A549 (cell line): ENCODE measurements around the gene CTBP2.

Experiments
- CEBPB ChIP-seq, 2 experiments: fragments of >200 bp in 1 of 2; sonication (Bioruptor Twin) in 1 of 2; formaldehyde crosslinking in 1 of 2; IDR thresholded peaks; 2 replicates each; pipeline ENCODE4 v1.6.1; 2012 to 2016
- CTCF ChIP-seq: fragments of >200 bp; sonication (Bioruptor Twin); formaldehyde crosslinking; IDR thresholded peaks from 3 replicates; pipeline ENCODE4 v1.5.1; 2016
- EP300 ChIP-seq, 2 experiments: fragments of >200 bp; sonication (Bioruptor Twin); formaldehyde crosslinking; IDR thresholded peaks; 2 replicates in 1 of 2; 3 replicates in 1 of 2; pipeline ENCODE4 v1.6.1; 2016 to 2017
- FOSL2 ChIP-seq, 2 experiments: fragments of 450-650 bp in 1 of 2; fragments of >200 bp in 1 of 2; sonication (Bioruptor Twin) in 1 of 2; formaldehyde crosslinking; IDR thresholded peaks; 2 replicates each; pipeline versions ENCODE4 v1.5.0 to v1.6.1; 2016 to 2020; ENCODE audit warnings: mild to moderate bottlenecking in 1 of 2, moderate library complexity in 1 of 2
- HDAC2 ChIP-seq: fragments of 200-600 bp; sonication (generic); IDR thresholded peaks from 2 replicates; pipeline ENCODE4 v1.6.1; 2016
- HOXA7 ChIP-seq: fragments of 250-450 bp; sonication (Bioruptor Pico); IDR thresholded peaks from 2 replicates; pipeline ENCODE4 v1.5.0; 2020; ENCODE audit warnings: mild to moderate bottlenecking, moderate library complexity
- MYC ChIP-seq: IDR thresholded peaks from 2 replicates; pipeline ENCODE4 v1.6.1; 2012; ENCODE audit warnings: mild to moderate bottlenecking, inconsistent platforms, low read length, improper control_type of control experiment, borderline replicate concordance
- NR3C1 ChIP-seq: fragments of >200 bp; sonication (Bioruptor Twin); formaldehyde crosslinking; IDR thresholded peaks from 3 replicates; pipeline ENCODE4 v1.6.1; 2017
- PHF8 ChIP-seq: fragments of 200-600 bp; sonication (generic); IDR thresholded peaks from 2 replicates; pipeline ENCODE4 v1.6.1; 2016; ENCODE audit warnings: low read depth, mild to moderate bottlenecking, antibody characterized with exemption, moderate library complexity, borderline replicate concordance
- POLR2A ChIP-seq: IDR thresholded peaks from 2 replicates; pipeline ENCODE4 v1.6.1; 2012; ENCODE audit warnings: mild to moderate bottlenecking, low read length
- RCOR1 ChIP-seq: fragments of 150-350 bp; IDR thresholded peaks from 2 replicates; pipeline ENCODE4 v1.6.1; 2014; ENCODE audit warnings: antibody characterized with exemption, low read length, low read depth
- REST ChIP-seq: fragments of 200-600 bp; sonication (generic); IDR thresholded peaks from 2 replicates; pipeline ENCODE4 v1.6.1; 2016; ENCODE audit warnings: antibody characterized with exemption, mild to moderate bottlenecking, moderate library complexity
- RFX5 ChIP-seq: fragments of 450-650 bp; IDR thresholded peaks from 2 replicates; pipeline ENCODE4 v1.7.1; 2014; ENCODE audit warnings: antibody characterized with exemption, mild to moderate bottlenecking, moderate library complexity

- TF ChIP-seq EP300 (IDR thresholded peaks at IDR 0.05) = no peak
- TF ChIP-seq RFX5 = no peak
- no peak for TF ChIP-seq CTCF
- no peak for TF ChIP-seq HDAC2
- no peak for TF ChIP-seq REST
- no peak for TF ChIP-seq NR3C1
- no peak for TF ChIP-seq RCOR1
- TF ChIP-seq POLR2A = no peak
- no peak for TF ChIP-seq MYC
- no peak for TF ChIP-seq PHF8
- no peak for TF ChIP-seq FOSL2 (IDR thresholded peaks at IDR 0.05)
- TF ChIP-seq FOSL2 (CRISPR knock-in tag; IDR thresholded peaks at IDR 0.05) = no peak
- TF ChIP-seq CEBPB (IDR thresholded peaks at IDR 0.05) = no peak
- no peak for TF ChIP-seq HOXA7
Measured at GRCh38 chr10:125124907-125125306, 35.5 kb downstream of the CTBP2 start.
